ENCODE measurements around the gene TIMM44.
"Not testable (repeated sequence)": the region's sequence is repeated elsewhere in the genome, so short reads cannot be mapped to it uniquely, and the experiment has no call there.

TIMM44 gene

GRCh38 chr19:7941895-7942596 lies 1.4 kb downstream of the TIMM44 start:
- no peak for DNase-seq

DNA sequence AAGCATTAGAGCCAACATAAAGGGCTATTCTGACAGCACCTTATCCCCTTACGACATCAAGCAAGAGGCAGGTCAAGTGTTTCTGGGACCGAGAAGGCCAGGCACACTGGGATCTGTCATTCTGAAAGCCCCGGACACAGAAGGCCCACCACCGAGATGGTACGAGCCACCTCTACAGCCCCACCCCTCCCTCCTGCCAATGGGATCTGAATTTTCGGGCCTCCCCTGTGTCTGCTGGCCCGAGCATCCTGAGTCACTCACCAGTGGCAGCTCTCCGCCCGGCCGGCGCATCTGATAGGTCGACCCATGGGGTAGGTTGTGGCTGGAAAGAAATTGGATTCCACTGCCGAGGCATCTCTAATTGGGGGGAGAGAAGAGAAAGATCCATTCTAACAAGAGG lies 2.6 kb downstream of the TIMM44 start:
- DNase-seq, result no peak

- no peak for DNase-seq
Measured at GRCh38 chr19:7934766-7935165, 8.7 kb downstream of the TIMM44 start.

DNA sequence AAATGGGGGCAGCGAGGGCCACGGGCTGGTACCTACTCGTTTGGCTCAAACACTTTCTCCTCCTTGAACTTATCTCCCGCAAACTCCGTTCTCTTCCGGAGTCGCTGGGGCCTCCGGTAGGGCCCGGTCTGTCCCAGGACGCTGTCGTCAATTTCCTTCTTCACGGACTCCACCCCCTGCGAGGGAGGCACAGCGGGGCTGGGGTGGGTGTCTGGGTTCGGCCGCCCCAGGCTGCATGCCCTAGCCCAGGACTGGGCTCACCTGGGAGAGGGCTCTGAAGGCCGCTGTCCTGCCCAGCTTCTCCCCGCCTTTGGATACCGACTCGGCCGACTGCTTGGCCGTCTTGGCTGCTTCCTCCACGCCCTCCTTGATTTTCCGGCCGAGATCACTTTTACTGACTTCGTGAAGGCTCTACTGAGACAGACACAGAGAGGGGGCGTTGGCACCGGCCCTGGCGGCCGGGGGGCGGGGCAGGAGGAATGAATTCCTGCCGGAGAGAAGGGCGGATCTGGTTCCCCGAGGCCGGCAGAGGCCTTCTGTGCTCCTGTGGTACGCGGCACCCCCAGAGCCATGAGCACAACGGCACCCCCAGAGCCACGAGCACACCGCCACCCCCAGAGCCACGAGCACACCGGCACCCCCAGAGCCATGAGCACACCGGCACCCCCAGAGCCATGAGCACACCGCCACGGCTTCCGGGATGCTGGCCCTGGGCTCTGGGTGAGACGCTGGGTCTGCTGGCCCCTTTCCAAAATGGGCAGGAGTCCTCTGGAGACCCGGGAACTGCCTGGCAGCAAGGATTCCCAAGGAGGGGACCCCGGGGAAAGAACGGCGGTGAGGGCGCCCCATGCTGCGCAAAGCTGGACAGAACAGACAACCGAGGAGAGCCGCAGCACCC lies 9.4 kb downstream of the TIMM44 start:
- no peak for DNase-seq

GRCh38 chr19:7933411-7933810 lies 10.1 kb downstream of the TIMM44 start:
- DNase-seq, result no peak

GRCh38 chr19:7932930-7933300 lies 10.6 kb downstream of the TIMM44 start:
- DNase-seq, result no peak

GRCh38 chr19:7932276-7932929 lies 11.1 kb downstream of the TIMM44 start:
- no peak for DNase-seq

DNA sequence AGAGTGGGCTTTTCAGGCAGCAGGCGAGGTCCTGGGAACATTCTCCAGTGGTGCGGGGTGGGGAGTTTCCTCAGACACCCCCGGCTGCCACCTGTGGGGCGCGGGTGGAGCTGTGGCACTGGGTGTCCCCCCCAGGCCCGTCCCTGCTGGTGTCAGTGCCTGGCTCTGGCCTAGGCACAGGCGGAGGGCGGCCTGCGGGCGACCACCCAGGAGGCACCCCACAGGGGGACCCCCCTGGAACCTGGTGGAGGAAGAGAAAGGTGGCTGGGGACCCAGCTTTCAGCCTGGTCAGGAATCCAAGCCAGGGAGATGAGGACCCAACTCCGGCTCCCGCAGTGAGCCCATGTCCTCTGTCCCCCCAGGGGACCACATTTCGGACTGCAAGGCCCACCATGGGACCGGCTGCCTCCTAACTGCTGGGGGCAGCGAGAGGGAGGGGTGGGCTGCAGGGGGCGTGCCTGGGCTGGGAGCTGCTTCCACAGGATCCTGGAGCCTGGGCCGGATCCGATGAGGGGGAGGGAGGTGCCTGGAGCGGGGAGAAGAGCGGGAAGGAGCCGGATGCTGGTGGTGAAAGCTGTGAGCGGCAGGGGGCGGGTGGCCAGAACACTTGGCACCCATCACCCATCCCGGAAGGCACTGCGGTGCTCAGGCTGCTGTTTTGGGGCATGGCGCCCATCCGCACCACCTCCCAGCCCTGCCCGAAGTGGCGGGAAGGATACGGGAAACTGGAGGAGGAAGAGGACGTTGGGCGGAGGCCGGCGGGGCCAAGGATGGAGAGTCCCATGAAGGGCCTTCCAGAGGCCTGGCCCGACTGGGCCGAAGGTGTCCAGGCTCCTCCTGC lies 12.0 kb downstream of the TIMM44 start:
- DNase-seq, result no peak

GRCh38 chr19:7930765-7931164 lies 12.7 kb downstream of the TIMM44 start:
- DNase-seq, result no peak

DNA sequence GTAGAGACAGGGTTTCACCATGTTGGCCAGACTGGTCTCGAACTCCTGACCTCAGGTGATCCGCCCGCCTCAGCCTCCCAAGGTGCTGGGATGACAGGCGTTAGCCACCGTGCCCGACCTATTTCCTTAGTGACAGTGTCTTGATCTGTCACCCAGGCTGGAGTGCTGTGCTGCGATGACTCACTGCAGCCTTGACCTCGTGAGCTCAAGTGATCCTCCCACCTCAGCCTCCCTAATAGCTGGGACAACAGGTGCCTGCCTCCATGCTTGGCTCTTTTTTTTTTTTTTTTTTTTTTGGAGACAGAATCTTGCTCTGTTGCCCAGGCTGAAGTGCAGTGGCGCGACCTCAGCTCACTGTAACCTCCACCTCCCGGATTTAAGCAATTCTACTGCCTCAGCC lies 13.4 kb downstream of the TIMM44 start:
- DNase-seq, result not testable (repeated sequence)

DNA sequence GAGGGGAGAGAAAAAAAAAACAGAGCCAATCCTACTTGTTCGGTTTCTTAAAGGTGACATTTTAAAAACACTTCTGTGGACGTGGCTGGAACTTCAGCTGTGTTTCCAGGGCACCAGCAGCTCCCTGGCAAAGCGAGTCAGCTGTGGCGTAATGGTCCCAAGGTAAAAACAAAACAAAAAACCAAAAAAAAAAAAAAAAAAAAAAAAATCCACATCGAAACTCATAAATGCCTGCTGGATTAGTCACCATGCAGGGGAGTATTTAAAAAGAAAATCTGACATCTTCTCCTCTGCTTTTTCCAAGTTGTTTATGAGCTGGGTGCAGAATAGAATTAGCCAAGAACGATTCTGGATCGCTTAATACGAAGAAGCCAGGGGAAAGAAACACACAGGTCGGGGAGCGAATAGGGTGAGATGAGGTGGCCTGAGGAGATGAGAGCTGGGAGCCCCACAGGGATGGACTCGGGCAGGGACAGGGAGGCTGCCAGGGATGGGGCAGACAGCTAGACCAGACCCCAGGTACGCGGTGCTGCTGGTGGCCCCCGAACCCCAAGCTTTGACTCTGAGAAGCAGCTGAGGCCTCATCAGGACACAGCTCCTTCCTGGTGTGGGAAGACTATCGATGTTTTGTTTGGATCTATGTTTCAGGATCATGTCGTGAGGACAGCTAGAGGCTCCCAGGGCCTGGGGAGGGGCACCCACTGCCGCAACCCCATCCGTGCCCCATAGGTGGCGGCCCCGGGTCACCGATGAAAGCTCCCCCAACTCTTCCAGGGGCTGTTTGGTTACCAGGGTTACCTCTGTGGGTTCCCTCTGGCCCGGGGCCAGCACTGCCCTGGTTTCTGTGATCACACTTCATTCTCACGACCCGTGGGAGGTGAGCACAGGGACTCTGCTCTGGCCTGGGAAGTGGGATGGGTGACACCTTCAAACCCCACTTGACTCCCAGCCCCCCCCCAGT lies 14.4 kb downstream of the TIMM44 start:
- DNase-seq, result peak; percentile 59

- no peak for DNase-seq
Measured at GRCh38 chr19:7928334-7928706, 15.1 kb downstream of the TIMM44 start.

DNA sequence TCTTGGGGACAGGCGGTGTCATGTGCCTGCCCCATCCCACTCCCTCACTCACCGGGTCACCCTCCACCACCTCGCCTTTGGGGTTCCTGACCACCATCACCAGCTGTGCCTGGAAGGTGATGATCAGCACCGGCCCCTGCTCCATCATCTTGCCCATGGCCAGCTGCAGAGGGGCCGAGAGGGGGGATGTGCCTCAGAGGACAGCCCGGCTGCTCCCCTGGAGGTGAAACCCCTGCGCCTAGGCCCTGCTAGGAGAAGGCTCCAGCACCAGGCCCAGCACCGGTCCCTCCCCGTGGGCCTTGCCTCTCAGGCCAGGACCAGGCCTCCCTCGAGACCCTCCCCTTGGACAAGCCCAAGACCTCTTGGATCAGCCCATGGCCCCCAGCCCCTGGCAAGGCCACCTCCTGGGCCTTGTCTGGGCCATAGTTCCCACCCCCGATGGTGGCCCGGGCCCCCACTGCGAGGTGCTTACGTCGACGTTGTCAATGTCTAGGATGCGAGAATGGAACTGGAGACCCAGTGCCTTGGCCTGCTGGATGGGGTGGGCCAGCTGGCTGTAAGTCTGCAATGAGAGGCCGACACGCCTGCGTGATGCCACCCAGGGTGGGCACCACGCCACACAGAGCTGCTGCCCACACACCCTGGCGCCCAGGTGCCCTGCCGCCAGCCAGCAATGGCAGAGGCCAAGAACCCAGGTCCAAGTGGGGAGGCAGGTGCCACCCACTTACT lies 15.7 kb downstream of the TIMM44 start:
- no peak for DNase-seq

DNA sequence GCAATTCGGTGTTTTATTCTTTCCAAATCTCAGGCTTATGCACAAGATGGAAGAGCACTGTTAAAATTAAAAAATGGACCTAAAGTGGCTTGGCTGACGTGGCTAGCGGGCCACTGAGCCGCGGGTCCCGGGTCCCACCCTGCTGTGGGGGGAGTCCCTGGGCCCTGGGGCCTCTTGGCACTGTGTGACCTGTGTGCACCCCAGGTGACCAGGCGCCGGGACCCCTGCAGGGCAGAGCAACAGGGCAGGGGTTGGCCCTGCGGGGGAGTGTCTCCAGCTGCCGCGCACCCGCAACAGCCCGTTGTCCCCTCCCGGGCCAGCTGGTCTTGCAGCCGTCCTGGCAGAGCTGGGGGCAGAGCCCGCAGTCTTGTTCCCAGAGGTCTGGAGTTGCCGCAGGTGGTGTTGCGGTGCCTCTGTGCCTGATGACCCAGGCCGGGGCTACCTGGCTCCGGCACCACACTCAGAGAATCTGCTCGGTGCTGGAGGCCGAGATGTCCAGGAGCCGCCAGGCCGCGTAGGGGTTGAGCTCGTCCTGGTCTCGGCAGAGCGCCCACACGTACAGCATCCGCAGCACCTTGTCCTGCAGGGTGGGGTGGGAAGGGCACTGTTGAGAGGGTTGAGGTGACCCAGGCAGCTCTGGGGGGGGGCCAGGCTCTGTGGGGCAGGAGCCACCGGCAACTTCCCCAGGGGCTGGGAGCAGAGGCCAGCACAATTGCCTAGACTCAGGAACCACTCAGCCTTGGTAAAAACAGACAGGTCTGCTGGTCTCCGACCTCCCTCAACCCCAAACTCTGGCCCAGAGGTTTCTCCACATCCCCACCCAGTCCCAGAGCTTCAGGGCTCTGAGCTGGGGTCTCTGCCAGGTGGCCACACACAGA lies 16.5 kb downstream of the TIMM44 start:
- no peak for DNase-seq

GRCh38 chr19:7926021-7926726 lies 17.3 kb downstream of the TIMM44 start, which contains the start of gene CTXN1:
Gene CTXN1 (minus strand): TSS chr19:7926135. CDS start chr19:7925538, 597 bp downstream.
- DNase-seq, result peak; percentile 43

GRCh38 chr19:7925171-7925851 lies 18.2 kb downstream of the TIMM44 start:
- DNase-seq, result peak; percentile 79

DNA sequence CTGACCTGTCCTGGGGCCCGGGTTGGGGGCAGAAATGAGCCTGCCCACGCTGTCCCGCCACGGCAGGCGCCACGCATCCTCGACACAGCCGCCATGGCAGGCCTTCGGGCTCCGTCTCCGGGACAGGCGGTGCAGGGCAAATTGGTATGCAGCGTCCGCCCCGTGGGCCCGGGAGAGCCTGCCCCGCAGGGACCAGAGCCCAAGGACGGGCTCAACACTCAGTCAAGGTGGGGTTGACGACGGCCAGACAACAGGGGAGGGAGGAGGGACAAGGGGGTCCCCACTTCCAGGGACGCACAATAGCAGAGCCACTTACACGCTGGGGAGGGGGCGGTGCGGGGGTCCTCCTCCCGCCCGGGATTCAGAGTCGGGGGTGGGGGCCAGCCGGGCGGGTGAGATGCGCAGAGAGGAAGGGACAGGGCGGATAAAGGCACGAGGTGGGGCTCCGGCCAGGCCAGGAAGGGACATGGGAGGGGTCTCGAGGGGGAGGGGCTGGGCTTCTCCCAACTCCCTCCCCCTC lies 18.8 kb downstream of the TIMM44 start:
- DNase-seq, result no peak

DNA sequence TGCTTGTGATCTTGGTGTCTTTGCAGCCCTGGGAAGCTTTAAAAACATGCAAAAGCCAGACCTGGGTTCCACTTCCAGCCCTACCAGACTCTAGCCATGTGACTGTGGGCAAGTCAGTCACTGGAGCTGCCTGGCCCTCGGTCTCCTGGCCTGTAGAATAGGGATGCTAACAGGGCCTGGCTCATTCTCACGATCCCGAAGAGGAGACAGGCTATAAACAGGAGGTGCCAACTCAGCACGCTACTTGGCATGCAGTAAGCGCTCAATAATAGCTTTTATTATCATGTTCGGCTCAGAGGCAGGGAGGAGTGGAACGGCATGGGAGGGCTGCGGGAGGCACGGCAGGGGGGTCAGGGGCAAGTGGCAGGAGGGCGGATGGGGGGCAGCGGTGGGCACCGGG lies 19.2 kb downstream of the TIMM44 start:
- no peak for DNase-seq
